ENCODE data around the gene SPOCK3.

SPOCK3 gene

DNA sequence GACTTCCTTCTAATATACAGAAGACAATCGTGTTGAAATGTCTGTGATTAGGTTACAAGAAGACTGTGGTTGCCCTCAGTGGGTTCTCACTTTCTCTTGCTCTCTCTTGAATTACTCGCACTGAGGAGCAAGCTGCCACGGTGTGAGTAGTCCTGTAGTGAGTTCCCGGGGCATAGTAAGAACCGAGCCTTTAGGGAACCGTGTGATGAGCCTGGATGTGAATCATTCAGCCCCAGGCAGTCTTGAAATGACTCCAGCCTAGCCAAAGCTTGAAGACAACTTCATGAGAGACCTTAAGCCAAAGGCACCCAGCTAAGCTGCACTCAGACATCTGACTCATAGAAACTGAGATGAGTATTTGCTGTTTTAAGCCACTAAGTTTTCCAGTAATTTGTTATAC is 292.7 kb downstream of the SPOCK3 start:
- TF ChIP-seq TCF4 (CRISPR knock-in tag; IDR thresholded peaks at IDR 0.05; ENCODE audit: borderline replicate concordance): no peak
- no peak for ATAC-seq

GRCh38 chr4:166930464-166930863 is 303.8 kb downstream of the SPOCK3 start:
- no peak for ATAC-seq
- TF ChIP-seq TCF4 (CRISPR knock-in tag; IDR thresholded peaks at IDR 0.05; ENCODE audit: borderline replicate concordance): no peak
- TF ChIP-seq SNAI2 (CRISPR knock-in tag; IDR thresholded peaks at IDR 0.05): no peak
- TF ChIP-seq CSDC2 (CRISPR knock-in tag; IDR thresholded peaks at IDR 0.05): no peak
- TF ChIP-seq ZFP3 (CRISPR knock-in tag; IDR thresholded peaks at IDR 0.05): no peak
- no peak for TF ChIP-seq ZNF565 (CRISPR knock-in tag; conservative IDR thresholded peaks at IDR 0.05; ENCODE audit: low read depth)
- TF ChIP-seq ESRRG (CRISPR knock-in tag; IDR thresholded peaks at IDR 0.05): no peak
- TF ChIP-seq POU6F1 (CRISPR knock-in tag; IDR thresholded peaks at IDR 0.05; ENCODE audit: borderline replicate concordance, low read depth): no peak
- TF ChIP-seq BACH2 (CRISPR knock-in tag; IDR thresholded peaks at IDR 0.05; ENCODE audit: borderline replicate concordance): no peak
- TF ChIP-seq ZFP30 (CRISPR knock-in tag; IDR thresholded peaks at IDR 0.05): no peak
- TF ChIP-seq CREB5 (CRISPR knock-in tag; IDR thresholded peaks at IDR 0.05; ENCODE audit: low read depth): no peak
- TF ChIP-seq PATZ1 (CRISPR knock-in tag; IDR thresholded peaks at IDR 0.05; ENCODE audit: borderline replicate concordance): no peak
- TF ChIP-seq, protein P1, sequence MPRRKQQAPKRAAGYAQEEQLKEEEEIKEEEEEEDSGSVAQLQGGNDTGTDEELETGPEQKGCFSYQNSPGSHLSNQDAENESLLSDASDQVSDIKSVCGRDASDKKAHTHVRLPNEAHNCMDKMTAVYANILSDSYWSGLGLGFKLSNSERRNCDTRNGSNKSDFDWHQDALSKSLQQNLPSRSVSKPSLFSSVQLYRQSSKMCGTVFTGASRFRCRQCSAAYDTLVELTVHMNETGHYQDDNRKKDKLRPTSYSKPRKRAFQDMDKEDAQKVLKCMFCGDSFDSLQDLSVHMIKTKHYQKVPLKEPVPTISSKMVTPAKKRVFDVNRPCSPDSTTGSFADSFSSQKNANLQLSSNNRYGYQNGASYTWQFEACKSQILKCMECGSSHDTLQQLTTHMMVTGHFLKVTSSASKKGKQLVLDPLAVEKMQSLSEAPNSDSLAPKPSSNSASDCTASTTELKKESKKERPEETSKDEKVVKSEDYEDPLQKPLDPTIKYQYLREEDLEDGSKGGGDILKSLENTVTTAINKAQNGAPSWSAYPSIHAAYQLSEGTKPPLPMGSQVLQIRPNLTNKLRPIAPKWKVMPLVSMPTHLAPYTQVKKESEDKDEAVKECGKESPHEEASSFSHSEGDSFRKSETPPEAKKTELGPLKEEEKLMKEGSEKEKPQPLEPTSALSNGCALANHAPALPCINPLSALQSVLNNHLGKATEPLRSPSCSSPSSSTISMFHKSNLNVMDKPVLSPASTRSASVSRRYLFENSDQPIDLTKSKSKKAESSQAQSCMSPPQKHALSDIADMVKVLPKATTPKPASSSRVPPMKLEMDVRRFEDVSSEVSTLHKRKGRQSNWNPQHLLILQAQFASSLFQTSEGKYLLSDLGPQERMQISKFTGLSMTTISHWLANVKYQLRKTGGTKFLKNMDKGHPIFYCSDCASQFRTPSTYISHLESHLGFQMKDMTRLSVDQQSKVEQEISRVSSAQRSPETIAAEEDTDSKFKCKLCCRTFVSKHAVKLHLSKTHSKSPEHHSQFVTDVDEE (CRISPR knock-in tag; IDR thresholded peaks at IDR 0.05): no peak
- no peak for TF ChIP-seq OSR1 (CRISPR knock-in tag; IDR thresholded peaks at IDR 0.05)
- TF ChIP-seq ZC3H10 (CRISPR knock-in tag; IDR thresholded peaks at IDR 0.05): no peak
- TF ChIP-seq CSRNP3 (CRISPR knock-in tag; IDR thresholded peaks at IDR 0.05): no peak
- TF ChIP-seq TOX (CRISPR knock-in tag; IDR thresholded peaks at IDR 0.05; ENCODE audit: borderline replicate concordance): no peak

DNA sequence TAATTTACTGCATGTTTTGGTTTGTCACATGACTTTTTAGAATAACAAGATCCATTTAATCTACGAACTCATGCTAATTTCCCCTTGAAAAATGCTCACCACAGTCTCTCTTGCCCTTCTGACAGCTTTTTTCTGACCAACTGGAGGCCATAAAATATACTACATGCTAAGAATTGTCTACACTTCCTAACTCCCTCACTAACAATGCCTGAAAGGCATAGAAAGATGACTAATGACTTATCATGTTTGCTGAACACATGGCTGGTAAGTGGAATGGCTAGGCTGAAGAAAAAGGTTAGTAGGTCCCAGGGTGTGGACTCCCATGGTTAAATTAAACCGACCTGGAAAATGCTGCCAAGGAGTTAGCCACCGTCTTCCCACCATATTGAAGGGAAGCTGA is 309.9 kb downstream of the SPOCK3 start:
- ATAC-seq: no peak
- TF ChIP-seq OSR1 (CRISPR knock-in tag; IDR thresholded peaks at IDR 0.05) (no peak), ESRRG (CRISPR knock-in tag; IDR thresholded peaks at IDR 0.05) (no peak), SNAI2 (CRISPR knock-in tag; IDR thresholded peaks at IDR 0.05) (no peak), GLIS3 (CRISPR knock-in tag; IDR thresholded peaks at IDR 0.05) (no peak), ZNF565 (CRISPR knock-in tag; conservative IDR thresholded peaks at IDR 0.05; ENCODE audit: low read depth) (no peak), ZFP30 (CRISPR knock-in tag; IDR thresholded peaks at IDR 0.05) (no peak), ZC3H10 (CRISPR knock-in tag; IDR thresholded peaks at IDR 0.05) (no peak), PATZ1 (CRISPR knock-in tag; IDR thresholded peaks at IDR 0.05; ENCODE audit: borderline replicate concordance) (no peak)
